Right atrium auricular region (tissue), 2 donors: Measurements from ENCODE around the gene UPK2. TPM values are rescaled to one million over a fixed set of nuclear protein-coding genes. Genes with fewer than 3 reads are reported as not detected.

Experiments used
- DNase-seq: peaks from one replicate; pipeline ENCODE4 v3.0.0-alpha.2; 2019; ENCODE audit warnings: low spot score
- H3K27ac ChIP-seq, 2 donors: fragments of 200-600 bp; sonication (generic); 1 replicate in 1 of 2; 2 replicates in 1 of 2; pipeline ENCODE4 v1.5.1; 2016 to 2019
- H3K27me3 ChIP-seq, 2 donors: fragments of 200-600 bp; sonication (generic); one replicate each; pipeline versions ENCODE4 v1.5.1 to v1.6.0; 2017 to 2019
- H3K36me3 ChIP-seq: fragments of 200-600 bp; sonication (generic); one replicate; pipeline ENCODE4 v1.5.1; 2016
- H3K4me1 ChIP-seq, 2 donors: fragments of 200-600 bp; sonication (generic); one replicate each; pipeline versions ENCODE4 v1.5.1 to v1.6.0; 2017 to 2019
- H3K4me3 ChIP-seq, 2 donors: fragments of 200-600 bp; sonication (generic); 1 replicate in 1 of 2; 2 replicates in 1 of 2; pipeline ENCODE4 v1.5.1; 2017 to 2019; ENCODE audit warnings: mild to moderate bottlenecking in 1 of 2, moderate library complexity in 1 of 2
- H3K9me3 ChIP-seq, 2 donors: fragments of 200-600 bp; sonication (generic); one replicate each; pipeline ENCODE4 v1.5.1; 2019
- CTCF ChIP-seq, 2 donors: fragments of 200-600 bp; sonication (generic); IDR thresholded peaks; one replicate each; pipeline ENCODE4 v1.5.1; 2019; ENCODE audit warnings: antibody characterized with exemption in 2 of 2
- total RNA-seq, 2 donors: library from RNA; depleted of rRNA; stranded (reverse); fragments of >200 nt; gene quantifications; one replicate each; pipeline ENCODE4 v1.1.0, GENCODE V29; 2016

UPK2 gene
- total RNA-seq = not detected

DNA sequence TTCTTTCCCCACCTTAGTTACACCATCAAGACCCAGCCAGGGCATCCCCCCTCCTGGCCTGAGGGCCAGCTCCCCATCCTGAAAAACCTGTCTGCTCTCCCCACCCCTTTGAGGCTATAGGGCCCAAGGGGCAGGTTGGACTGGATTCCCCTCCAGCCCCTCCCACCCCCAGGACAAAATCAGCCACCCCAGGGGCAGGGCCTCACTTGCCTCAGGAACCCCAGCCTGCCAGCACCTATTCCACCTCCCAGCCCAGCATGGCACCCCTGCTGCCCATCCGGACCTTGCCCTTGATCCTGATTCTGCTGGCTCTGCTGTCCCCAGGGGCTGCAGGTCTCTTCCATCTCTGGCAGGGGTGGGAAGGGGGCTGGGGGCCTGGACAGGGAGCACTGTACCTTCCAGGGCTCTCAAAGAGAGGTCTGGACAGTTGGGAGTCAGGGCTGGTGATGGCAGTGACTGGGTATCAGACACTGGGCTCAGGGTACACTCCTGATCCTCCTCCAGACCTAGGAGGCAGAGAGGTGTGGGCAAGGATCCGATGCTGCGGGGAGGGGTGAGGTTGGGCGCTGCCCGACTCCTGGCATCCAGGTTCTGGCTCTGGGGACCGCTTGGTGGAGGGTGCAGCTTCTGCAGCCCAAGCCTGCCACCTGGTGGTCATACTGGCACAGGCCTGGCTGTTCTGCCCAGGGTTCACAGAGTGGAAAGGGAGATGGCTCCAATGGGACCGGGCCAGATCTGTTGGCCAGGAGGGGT, at the start of gene UPK2:
Gene UPK2 (plus strand): TSS at position 205 of the 753 bp plus-strand sequence. CDS start 53 bp downstream, at position 258.
- H3K27ac ChIP-seq = no peak within 1 kb of the TSS
- no peaks in the 10 kb centered on the region for H3K9me3 ChIP-seq
- H3K4me3 ChIP-seq = no peak within 1 kb of the TSS
- peaks cover 0 to 2% of the 10 kb centered on the region in 2 donors for H3K4me1 ChIP-seq
- H3K27me3 ChIP-seq = no peaks in the 10 kb centered on the region
- no peaks in the 10 kb centered on the region for H3K36me3 ChIP-seq
- peak; percentile 92 to 98 for TF ChIP-seq CTCF (IDR thresholded peaks at IDR 0.05)
- DNase-seq = peak; percentile 89

DNA sequence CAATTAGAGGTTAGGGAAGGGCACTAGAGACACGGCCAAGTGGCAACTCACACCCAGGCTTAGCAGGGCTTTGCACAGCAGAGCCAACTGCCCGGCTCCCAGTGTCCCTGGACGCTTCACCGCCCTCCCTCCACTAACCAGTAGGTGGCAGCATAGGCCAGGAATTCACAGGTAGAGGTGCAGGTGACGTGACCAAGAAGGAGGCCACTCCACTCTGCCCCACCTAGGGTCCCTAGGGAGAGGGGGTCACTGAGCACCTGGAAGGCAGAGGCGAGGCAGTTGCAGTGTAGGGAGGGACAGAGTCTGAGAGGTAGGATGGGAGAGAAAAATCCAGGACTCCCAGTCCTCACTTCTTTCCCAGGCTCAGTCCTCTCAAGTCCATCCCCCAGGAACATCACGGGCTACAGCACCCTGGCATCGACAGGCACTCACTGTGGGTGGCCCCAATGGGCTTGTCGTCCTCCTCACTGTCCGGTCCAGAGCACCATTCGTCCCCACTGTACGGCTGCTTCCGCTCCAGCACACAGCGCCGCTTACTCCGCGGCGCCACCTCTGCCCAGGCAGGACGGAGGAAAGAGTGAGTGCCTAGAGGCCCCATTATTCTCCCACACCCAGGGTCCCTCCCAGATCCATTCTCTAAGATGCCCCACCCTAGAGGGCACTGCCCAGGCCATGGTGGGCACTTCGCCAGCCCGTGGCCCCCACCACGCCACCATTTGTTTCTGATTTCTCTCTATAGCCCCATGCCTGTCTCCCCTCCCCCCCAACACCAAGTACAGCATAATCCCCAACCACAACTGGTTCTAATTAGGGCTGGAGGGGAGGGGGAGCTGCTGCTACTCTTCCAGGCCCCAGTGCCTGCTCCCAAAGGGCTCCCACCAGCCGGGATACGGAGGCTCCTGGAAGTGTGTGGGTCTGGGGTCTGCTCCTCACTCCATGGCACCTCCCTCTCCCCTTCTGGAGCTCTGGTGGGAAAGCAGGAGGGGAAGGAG, 48.8 kb upstream of the UPK2 start:
- DNase-seq = peak; percentile 89
- peak; percentile 76 to 92 for TF ChIP-seq CTCF (IDR thresholded peaks at IDR 0.05)
- H3K4me3 ChIP-seq = no peak overlapping the region
- H3K36me3 ChIP-seq = peaks cover 59% of the 10 kb centered on the region
- peaks cover 0 to 53% of the 10 kb centered on the region in 2 donors for H3K4me1 ChIP-seq
- H3K27ac ChIP-seq = peak overlapping the region; percentile 94 to 98
- no peaks in the 10 kb centered on the region for H3K9me3 ChIP-seq
- H3K27me3 ChIP-seq = no peaks in the 10 kb centered on the region

- H3K9me3 ChIP-seq = no peaks in the 10 kb centered on the region
- no peak for DNase-seq
- H3K27me3 ChIP-seq = no peaks in the 10 kb centered on the region
- peak overlapping the region; percentile 94 to 98 for H3K27ac ChIP-seq
- peaks cover 0 to 62% of the 10 kb centered on the region in 2 donors for H3K4me1 ChIP-seq
- TF ChIP-seq CTCF (IDR thresholded peaks at IDR 0.05) = no peak
- H3K4me3 ChIP-seq = no peak overlapping the region
- H3K36me3 ChIP-seq = peaks cover 50% of the 10 kb centered on the region
Observed at GRCh38 chr11:118908264-118908663, 47.8 kb upstream of the UPK2 start.

DNA sequence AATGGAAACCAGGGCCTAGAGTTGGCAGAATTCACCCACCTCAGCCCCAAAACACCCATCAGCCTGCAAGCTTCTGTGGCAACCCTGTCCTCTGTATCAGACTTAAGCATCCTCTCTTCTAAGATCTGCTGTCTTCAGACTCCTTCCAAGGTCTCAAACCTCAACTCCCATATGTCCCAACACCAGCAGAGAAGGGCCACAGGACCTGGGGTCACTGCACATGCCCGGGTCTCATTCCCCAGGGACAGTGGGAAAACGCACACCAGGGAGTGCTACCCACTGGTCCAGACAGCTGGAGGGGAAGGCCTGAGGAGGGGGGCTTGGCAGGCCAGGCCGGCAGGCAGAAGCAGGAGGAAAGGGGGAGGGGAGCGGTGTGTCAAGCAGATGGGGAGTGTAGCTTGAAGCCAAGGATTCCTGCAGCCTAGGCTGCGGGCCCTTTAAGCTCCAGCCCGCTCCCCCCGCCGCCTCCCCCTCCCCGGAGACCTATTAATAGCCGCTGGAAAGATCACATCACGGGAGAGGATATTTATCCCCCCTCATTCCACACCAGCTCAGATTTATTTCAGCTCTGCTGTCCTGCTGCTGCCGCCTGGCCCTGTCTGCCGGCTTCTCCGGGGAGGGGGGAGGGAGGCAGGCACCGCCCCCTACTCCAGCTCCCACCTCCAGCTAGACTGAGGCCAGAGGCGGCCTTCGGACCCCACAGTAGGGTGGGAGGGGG, 47.0 kb upstream of the UPK2 start:
- peak overlapping the region; percentile 39 to 43 for H3K4me3 ChIP-seq
- H3K4me1 ChIP-seq = peaks cover 0 to 70% of the 10 kb centered on the region in 2 donors
- no peak for TF ChIP-seq CTCF (IDR thresholded peaks at IDR 0.05)
- H3K27me3 ChIP-seq = no peaks in the 10 kb centered on the region
- peak overlapping the region; percentile 94 to 98 for H3K27ac ChIP-seq
- no peaks in the 10 kb centered on the region for H3K9me3 ChIP-seq
- DNase-seq = no peak
- H3K36me3 ChIP-seq = peaks cover 42% of the 10 kb centered on the region

GRCh38 chr11:118909619-118910308, 46.3 kb upstream of the UPK2 start:
- H3K36me3 ChIP-seq = peaks cover 35% of the 10 kb centered on the region
- H3K4me3 ChIP-seq = peak overlapping the region; percentile 39 to 43
- no peaks in the 10 kb centered on the region for H3K9me3 ChIP-seq
- H3K27me3 ChIP-seq = no peaks in the 10 kb centered on the region
- H3K4me1 ChIP-seq = peaks cover 0 to 77% of the 10 kb centered on the region in 2 donors
- peak overlapping the region; percentile 94 to 98 for H3K27ac ChIP-seq
- no peak for TF ChIP-seq CTCF (IDR thresholded peaks at IDR 0.05)
- DNase-seq = no peak
